Measurements from ENCODE around the gene ZNF469.

The ZNF469 gene, protein sequence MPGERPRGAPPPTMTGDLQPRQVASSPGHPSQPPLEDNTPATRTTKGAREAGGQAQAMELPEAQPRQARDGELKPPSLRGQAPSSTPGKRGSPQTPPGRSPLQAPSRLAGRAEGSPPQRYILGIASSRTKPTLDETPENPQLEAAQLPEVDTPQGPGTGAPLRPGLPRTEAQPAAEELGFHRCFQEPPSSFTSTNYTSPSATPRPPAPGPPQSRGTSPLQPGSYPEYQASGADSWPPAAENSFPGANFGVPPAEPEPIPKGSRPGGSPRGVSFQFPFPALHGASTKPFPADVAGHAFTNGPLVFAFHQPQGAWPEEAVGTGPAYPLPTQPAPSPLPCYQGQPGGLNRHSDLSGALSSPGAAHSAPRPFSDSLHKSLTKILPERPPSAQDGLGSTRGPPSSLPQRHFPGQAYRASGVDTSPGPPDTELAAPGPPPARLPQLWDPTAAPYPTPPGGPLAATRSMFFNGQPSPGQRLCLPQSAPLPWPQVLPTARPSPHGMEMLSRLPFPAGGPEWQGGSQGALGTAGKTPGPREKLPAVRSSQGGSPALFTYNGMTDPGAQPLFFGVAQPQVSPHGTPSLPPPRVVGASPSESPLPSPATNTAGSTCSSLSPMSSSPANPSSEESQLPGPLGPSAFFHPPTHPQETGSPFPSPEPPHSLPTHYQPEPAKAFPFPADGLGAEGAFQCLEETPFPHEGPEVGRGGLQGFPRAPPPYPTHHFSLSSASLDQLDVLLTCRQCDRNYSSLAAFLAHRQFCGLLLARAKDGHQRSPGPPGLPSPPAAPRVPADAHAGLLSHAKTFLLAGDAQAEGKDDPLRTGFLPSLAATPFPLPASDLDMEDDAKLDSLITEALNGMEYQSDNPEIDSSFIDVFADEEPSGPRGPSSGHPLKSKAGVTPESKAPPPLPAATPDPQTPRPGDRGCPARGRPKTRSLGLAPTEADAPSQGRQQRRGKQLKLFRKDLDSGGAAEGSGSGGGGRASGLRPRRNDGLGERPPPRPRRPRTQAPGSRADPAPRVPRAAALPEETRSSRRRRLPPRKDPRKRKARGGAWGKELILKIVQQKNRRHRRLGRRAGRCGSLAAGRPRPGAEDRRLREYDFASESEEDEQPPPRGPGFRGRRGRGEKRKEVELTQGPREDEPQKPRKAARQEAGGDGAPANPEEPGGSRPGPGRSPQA (N-terminal part only)

DNA sequence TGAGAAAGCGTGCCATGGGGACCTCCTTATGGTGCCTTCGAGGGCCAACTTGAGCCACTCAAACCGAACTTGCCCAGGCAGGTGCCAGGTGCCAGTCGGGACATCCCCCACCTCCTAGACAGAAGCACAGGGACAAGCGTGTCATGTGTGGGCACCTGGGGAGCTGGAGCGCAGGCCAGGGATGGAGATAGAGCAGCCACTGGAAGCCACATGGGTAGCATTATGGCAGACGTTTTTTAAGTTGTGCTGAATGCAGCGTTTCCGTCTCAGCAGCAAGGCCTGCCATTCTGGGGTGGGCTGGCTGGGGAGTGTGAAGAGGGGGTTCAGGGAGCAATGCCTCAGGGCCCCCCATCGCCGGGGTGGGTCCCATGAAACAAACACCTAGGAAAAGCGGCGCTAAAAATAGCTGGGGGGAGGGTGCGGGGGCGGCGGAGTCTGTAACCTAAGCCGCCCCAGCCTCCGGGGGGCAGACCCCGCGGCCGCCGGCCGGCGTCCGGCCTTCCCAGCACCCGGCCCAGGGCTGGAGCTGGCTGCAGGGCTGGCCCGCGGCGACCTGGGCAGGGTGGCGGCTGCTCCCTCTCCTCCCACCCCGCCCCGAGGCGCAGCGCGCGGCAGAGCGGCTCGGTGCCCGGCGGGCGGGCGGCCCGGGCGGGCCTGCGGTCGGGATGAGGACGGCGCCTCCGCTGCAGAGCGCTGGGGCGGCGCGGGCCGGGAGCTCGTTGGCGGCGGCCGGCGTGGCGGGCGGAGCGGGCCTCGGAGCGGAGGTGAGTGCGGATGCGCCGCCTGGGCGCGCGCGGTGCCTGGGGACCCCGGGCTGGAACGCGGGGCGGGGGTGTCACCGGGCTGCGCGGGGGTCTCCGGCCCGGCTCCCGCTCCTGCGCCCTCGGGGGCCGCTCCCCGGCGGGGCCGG lies at the start of gene ZNF469:
TSS of gene ZNF469 (plus strand) at position 469 of the 910 bp plus-strand sequence. CDS start 44,512 bp downstream, outside the sequence.
- DNase-seq (ENCODE audit: extremely low read depth in 1 of 2, low read depth in 1 of 2), result no peak

DNA sequence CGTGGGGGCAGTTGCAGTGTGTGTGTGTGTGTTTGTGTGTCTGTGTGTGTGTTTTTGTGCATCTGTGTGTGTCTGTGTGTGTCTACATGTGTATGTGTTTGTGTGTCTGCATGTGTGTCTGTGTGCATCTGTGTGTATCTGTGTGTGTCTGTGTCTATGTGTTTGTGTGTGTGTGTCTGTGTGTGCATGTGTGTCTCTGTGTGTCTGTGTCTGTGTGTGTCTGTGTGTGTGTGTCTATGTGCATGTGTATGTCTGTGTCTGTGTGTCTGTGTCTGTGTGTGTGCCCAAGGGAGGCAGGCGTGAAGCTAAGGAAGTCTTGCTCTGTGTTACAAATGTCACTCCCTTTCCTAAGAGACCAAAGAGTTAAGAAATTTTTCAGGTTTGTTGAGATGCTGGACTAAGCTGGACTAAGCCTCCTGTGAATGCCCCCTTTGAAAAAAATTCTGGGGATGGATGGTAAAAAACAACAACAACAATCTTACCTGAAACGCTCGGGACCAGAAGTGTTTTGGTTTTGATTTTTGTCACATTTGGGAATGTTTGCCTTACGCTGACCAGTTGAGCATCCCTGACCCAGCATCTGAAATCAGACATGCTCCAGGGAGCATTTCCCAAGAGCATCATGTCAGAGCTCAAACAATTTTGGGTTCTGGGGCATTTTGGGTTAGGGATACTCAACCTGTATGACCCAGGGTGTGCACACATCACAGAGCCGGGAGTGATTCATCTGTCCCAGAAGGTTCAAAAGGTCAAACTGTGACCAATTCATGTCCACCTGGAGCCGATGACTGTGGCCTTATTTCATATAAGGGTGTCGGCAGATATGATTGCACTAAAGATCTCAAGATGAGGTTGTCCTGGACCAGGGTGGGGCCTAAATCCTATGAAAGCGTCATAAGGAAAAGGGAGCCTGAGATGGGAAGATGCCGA lies 48.6 kb upstream of the ZNF469 start:
- DNase-seq (ENCODE audit: extremely low read depth in 1 of 2, low read depth in 1 of 2), result no peak

DNA sequence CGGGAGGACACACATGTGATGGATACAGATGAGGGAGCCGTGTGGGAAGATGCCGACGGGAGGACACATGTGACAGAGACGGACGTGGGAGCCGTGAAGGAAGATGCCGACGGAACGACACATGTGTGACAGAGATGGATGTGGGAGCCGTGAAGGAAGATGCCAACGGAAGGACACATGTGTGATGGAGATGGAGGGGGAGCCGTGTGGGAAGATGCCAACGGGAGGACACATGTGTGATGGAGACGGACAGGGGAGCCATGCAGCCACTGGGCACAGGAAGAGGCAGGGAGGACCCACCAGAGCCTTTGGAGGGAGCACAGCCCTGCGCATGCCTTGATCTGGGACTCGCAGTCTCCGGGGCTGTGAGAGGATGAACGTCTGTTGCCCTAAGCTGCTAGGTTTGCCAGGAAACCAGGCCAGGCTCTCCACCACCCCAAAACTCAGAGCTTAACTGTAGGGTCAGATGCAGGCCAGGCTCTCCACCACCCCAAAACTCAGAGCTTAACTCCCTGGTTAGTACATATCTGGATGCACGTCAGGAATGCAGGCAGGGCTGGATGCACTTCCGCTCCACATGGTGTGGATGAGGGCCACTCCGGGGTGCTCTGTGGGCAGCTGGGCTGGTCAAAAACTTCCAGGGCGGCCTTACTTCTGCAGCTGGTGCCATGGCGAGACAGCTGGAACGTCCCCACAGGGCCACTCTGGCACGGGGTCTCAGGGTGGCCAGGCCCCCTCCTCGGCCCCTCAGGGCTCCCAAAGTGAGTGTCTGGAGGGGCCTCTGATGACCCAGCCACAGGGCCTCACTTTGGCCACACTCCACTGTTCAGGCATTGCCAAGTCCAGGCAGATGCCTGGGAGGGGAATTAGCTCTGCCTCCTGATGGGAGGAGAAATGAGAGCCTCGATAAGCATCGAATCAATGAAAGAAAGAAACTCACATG lies 47.7 kb upstream of the ZNF469 start:
- DNase-seq (ENCODE audit: extremely low read depth in 1 of 2, low read depth in 1 of 2), result no peak

DNA sequence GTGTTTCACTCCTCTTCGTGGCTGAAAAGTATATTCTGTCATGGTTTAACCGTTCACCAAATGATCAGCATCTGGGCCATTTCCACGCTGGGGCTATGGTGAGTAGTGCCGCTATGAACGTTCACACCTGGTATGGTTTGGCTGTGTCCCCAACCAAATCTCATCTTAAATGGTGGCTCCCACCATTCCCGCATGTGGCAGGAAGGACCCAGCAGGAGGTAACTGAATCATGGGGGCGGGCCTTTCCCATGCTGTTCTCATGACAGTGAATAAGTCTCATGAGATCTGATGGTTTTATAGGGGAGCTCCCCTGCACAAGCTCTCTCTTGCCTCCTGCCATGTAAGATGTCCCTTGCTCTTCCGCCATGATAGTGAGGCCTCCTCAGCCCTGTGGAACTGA lies 45.7 kb upstream of the ZNF469 start:
- DNase-seq (ENCODE audit: extremely low read depth in 1 of 2, low read depth in 1 of 2), result no peak

DNA sequence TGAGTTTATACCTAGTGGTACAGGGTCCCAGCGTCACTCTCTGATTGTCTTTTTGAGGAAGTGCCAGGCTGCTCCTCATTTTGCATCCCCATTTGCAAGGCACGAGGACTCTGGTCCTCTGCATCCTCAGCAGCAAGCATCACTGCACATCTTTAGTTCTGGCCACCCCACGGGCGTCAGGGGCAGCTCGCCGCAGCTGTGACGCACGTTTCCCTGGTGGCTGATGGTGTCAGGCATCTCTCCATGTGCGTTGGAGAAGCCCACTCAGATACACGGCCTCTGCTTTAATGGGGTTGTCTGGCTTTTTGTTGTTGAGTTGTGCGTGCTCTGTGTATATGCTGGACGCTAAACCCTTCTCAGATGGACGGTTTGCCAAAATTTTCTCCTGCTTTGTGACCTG lies 45.2 kb upstream of the ZNF469 start:
- DNase-seq (ENCODE audit: extremely low read depth in 1 of 2, low read depth in 1 of 2), result no peak

DNA sequence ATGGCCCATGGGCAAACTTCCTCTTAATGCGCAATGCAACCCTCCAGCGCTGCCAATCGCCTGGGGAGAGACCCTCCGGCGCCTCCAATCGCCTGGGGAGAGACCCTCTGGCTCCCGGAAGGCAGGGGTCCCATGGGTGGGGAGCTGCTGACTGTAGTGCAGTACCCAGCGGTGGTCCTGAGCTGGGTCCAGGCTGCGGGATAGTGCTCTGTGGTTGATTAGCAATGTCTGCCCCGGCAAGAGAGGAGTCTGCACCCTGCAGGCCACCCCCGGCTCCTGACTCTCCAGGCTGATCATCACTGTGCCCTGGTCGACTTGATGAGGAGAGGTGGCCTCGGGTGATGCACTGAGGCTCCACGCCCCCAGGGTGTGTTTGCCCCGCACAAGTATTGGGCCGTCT lies 44.6 kb upstream of the ZNF469 start:
- no peak for DNase-seq (ENCODE audit: extremely low read depth in 1 of 2, low read depth in 1 of 2)

DNA sequence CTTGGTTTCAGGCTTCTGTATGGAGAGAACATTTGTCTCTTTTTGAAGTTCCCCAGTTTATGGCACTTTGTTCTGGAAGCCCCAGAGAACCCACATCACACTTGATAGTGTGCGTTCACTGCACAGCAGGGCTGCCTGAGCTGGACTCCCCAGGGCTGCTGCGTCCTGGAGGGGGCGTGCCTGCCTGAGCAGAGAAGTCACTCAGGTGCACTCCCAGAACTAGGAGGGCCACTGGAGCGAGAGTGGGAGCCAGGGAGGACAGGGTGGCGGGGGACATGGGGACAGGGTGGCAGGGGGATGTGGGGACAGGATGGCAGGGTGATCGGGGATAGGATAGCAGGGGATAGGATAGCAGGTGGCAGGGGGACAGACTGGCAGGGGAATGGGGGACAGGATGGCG lies 43.9 kb upstream of the ZNF469 start:
- no peak for DNase-seq (ENCODE audit: extremely low read depth in 1 of 2, low read depth in 1 of 2)

DNA sequence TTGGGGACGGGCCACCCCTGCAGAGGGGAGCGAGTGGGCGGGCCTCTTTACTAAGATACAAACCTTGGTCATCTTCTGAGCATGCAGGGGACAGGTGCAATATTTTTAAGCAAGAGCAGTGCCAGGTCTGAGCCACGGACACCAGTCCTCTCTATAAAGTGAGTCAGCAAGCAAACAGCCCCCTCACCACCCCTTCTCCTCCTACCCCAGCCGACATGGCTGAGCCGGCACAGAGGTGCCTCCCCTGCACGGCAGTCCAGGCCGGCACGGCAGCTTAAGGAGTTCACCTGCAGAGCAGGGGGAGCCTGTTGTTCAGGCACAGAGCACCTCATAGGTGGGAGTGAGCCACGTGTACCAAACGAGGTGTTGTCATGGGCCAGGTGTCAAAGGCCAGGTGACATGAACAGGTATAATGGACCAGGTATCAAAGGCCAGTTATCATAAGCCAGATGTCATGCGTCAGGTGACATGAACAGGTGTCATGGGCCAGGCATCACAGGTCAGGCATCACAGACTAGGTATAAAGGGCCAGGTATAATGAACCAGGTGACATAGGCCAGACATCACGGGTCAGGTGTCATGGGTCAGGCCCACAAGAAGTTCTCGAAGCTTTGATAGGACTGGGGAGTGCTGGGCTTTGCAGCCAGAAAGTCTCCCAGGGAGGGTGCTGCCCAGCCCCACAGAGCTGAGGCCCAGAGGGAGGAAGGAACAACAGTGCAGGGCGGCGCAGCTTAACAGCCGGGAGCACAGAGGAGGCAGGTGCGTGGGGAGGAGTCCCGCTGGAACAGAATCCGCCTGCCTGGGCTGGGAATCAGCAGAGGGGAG lies 42.6 kb upstream of the ZNF469 start:
- DNase-seq (ENCODE audit: extremely low read depth in 1 of 2, low read depth in 1 of 2), result no peak

DNA sequence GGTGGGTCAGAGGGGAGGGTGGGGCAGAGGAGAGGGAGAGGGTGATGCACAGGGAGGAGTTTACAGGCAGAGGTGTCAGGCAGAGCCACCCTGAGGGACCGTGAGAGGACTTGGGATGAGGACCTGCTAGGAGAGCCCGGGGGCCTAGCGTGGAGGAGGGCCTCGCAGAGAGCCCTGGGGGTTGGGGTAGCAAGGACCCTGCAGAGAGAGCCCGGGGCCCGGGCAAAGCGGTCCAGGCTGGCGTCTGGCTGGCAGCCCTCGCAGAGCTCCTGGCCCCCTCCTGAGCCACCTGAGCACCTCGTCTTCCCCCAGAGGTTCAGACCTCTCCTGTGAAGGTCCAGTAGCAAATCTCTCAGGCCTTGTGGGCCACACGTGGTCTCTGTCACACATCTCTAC lies 42.0 kb upstream of the ZNF469 start:
- DNase-seq (ENCODE audit: extremely low read depth in 1 of 2, low read depth in 1 of 2), result no peak

DNA sequence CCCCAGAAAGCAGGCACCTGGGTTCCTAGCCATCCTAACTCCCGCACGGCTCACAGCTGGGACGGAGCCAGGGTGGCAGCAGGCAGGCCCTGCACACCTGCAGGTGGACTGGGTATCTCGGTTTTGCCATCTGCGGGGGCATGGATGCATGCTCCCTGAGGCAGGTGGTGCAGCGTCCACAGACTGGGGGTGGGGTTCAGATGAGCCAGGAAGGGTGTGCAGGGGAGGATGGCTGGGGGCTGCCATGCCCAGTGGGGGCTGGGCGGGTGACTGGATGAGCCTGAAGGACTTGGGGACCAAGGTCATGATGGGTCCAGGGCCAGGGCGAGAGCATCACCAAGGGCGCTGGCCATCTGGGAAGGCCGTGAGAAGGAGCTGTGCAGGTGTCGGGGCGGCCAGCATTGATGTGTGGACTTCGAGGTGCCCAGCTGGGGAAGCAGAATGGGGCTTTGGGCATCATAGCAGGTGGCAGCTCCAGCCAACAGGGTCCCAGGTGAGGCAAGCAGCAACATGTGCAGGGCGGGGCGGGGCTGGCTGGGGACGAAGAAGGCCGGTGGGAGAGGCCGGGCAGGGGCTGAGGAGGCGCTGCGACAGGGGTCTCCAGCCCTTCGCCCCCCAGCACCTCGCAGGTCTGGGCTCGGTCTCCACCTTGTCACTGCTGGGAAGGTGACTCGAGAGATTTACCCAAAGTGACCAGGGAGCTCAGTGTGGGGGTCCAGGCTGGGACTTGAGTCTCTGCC lies 41.0 kb upstream of the ZNF469 start:
- no peak for DNase-seq (ENCODE audit: extremely low read depth in 1 of 2, low read depth in 1 of 2)

DNA sequence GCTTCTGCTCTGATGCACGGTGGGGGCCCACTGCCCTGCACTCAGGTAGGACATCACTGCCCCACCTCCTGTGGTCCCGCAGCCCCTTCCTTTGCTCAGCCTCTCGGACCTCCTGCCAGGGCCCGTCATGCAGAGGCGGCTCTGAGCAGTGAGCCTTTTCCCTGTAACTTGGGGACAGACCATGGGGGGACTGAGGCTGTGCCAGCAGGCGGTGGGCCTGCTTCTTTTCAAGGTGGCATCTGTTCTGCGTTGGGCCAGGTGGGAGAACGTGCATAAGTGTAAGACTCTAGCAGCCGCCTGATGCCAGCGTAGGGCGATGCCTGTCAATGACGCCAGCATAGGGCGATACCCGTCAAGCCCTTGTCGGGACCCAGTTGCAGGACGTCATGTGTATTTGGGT lies 40.3 kb upstream of the ZNF469 start:
- DNase-seq (ENCODE audit: extremely low read depth in 1 of 2, low read depth in 1 of 2), result no peak

DNA sequence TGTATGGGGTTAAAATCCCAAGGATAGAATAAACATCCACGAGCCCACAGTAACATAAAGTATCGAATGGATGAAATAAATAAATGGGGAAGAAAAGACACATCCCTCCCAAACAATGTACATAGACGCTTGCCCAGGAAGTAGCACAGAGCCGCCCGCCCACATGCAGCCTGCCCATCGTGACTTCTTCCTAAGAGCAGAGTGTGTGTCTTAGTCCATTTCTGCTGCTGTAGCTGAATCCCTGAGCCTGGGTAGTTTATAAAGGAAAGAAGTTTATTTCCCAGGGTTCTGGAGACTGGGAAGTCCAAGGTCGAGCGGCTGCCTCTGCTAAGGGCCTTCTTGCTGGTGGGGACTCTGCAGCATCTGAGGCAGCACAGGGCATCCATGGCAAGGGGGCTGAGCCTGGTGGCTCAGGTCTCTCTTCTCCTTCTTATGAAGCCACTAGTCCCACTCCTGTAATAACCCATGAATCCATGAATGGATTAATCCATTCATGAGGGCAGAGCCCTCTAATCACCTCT lies 39.4 kb upstream of the ZNF469 start:
- no peak for DNase-seq (ENCODE audit: extremely low read depth in 1 of 2, low read depth in 1 of 2)

DNA sequence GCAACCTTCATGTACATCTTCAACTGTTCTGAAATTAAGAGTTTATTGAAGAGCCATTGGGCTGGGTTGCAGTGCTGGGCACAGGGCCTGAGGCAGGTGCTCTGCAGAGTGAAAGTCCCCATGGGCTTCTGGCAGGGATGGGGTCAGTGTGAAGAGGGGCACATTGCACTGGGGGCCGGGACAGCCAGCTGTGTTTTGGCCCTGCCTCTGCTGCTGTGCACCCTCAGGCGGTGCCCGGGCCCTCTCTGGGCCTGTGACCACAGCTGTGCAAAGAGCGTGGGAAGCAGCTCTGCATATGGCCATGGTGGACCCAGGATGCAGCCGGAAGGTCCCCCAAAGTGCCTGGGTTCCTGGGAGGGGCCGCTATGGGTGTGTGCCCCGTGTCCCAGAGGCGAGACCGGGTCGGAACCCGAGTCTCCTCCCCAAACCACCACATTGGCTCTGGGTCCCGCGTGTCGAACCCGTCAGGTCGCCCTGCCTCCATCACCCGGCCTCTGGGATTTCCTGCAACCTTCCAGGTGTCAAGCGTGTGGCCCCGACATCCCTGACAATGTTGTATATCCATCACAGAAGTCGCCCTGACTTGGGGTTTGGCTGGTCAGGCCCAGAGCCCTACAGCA lies 38.2 kb upstream of the ZNF469 start:
- DNase-seq (ENCODE audit: extremely low read depth in 1 of 2, low read depth in 1 of 2), result no peak

DNA sequence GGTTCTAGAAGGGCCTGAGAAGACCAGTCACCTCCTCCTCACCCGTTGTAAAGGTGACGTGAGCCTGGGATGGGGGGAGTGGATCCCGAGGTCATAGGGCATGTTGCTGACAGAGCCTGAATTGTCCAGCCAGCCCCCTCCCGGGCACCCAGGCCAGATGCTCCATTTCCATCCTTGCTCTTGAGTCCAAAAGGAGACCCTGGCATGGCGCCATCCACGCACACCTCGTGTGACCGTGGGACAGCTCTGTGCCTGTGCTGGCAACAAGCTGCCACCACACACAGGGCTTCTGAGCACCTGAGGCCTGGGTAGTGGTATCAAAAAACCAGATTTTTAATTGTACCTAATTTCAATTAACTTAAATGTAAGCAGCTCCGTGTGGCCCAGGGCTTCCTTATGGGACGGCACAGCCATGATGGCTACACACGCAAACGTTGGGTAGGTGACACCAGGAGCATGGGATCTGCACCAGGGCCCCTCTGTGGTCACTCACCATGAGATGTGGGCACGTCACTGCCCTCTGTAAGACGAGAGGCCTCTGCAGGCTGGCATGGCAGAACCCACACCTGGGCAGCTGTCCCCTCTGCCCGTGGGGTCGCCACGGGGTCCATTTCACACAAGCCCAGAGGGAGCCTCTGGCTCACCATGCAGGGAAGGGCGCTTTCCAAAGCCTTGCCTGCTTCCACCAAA lies 37.6 kb upstream of the ZNF469 start:
- DNase-seq (ENCODE audit: extremely low read depth in 1 of 2, low read depth in 1 of 2), result no peak
